HL-60 (cell line): ENCODE data around the gene XRCC3.

ENCODE experiments used
- DNase-seq, 2 experiments: peaks; one replicate each; pipeline ENCODE4 v3.0.0-alpha.2; 2010 to 2020; ENCODE audit warnings: low read depth in 1 of 2, low spot score in 1 of 2
- H3K27ac ChIP-seq: fragments of 250-450 bp; sonication (Bioruptor Pico); replicated peaks from 2 replicates; pipeline ENCODE4 v1.5.1; 2020; ENCODE audit warnings: mild to moderate bottlenecking, moderate library complexity
- H3K27me3 ChIP-seq: fragments of 250-450 bp; sonication (Bioruptor Pico); 2 replicates; pipeline ENCODE4 v1.5.1; 2021; ENCODE audit warnings: mild to moderate bottlenecking, moderate library complexity; ENCODE audit not compliant: insufficient read depth, poor library complexity, severe bottlenecking
- H3K4me3 ChIP-seq: replicated peaks from 2 replicates; pipeline ENCODE4 v1.5.1; 2011; ENCODE audit warnings: mild to moderate bottlenecking, control low read depth, low read length; ENCODE audit not compliant: insufficient read depth
- GABPA ChIP-seq: IDR thresholded peaks from 2 replicates; pipeline ENCODE4 v1.6.1; 2012; ENCODE audit warnings: low read depth
- POLR2AphosphoS5 ChIP-seq: IDR thresholded peaks from 2 replicates; pipeline ENCODE4 v1.6.1; 2012; ENCODE audit warnings: low read depth
- SPI1 ChIP-seq: IDR thresholded peaks from 2 replicates; pipeline ENCODE4 v1.6.1; 2012; ENCODE audit warnings: low read depth, mild to moderate bottlenecking, borderline replicate concordance
- long read RNA-seq: library from polyadenylated mRNA; unstranded; transcript quantifications from one replicate; pipeline ENCODE4 v2.0.0, GENCODE V29; 2020
- TF ChIP-seq, protein P1 (sequence below): IDR thresholded peaks from one replicate; pipeline ENCODE4 v1.5.1; 2011; ENCODE audit warnings: low read length, control low read depth, inconsistent platforms; ENCODE audit not compliant: insufficient read depth
- TF ChIP-seq, protein P2 (sequence below): IDR thresholded peaks from 2 replicates; pipeline ENCODE4 v1.6.1; 2012; ENCODE audit warnings: low read depth; ENCODE audit not compliant: insufficient replicate concordance

The XRCC3 gene
- long read RNA-seq, transcript XRCC3-201 (9 exons, 2,563 nt), result major isoform, 6 of 14 reads
- long read RNA-seq, partial matches to known transcripts, result 2 of 14 reads
- long read RNA-seq, other reads (novel, unspliced or antisense), result 4 of 14 reads

GRCh38 chr14:103715052-103716000, at the start of gene XRCC3, which contains the start of gene ZFYVE21:
Gene XRCC3 (minus strand): TSS chr14:103715451. CDS start chr14:103711087, 4,364 bp downstream.
Gene ZFYVE21 (plus strand): TSS chr14:103715810. CDS start chr14:103715842, 32 bp downstream.
- DNase-seq, result peak; percentile 99 to 100
- Histone ChIP-seq H3K27ac (peak within 1 kb of the TSS; percentile 70), H3K4me3 (peak within 1 kb of the TSS; percentile 74), H3K27me3 (no peaks in the 10 kb centered on the region)
- TF ChIP-seq, protein P1, sequence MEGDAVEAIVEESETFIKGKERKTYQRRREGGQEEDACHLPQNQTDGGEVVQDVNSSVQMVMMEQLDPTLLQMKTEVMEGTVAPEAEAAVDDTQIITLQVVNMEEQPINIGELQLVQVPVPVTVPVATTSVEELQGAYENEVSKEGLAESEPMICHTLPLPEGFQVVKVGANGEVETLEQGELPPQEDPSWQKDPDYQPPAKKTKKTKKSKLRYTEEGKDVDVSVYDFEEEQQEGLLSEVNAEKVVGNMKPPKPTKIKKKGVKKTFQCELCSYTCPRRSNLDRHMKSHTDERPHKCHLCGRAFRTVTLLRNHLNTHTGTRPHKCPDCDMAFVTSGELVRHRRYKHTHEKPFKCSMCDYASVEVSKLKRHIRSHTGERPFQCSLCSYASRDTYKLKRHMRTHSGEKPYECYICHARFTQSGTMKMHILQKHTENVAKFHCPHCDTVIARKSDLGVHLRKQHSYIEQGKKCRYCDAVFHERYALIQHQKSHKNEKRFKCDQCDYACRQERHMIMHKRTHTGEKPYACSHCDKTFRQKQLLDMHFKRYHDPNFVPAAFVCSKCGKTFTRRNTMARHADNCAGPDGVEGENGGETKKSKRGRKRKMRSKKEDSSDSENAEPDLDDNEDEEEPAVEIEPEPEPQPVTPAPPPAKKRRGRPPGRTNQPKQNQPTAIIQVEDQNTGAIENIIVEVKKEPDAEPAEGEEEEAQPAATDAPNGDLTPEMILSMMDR, result no peak
- 0 out of 2 replicates have a peak, but pooled peaks have one; percentile 23 for TF ChIP-seq POLR2AphosphoS5
- TF ChIP-seq, protein P2, sequence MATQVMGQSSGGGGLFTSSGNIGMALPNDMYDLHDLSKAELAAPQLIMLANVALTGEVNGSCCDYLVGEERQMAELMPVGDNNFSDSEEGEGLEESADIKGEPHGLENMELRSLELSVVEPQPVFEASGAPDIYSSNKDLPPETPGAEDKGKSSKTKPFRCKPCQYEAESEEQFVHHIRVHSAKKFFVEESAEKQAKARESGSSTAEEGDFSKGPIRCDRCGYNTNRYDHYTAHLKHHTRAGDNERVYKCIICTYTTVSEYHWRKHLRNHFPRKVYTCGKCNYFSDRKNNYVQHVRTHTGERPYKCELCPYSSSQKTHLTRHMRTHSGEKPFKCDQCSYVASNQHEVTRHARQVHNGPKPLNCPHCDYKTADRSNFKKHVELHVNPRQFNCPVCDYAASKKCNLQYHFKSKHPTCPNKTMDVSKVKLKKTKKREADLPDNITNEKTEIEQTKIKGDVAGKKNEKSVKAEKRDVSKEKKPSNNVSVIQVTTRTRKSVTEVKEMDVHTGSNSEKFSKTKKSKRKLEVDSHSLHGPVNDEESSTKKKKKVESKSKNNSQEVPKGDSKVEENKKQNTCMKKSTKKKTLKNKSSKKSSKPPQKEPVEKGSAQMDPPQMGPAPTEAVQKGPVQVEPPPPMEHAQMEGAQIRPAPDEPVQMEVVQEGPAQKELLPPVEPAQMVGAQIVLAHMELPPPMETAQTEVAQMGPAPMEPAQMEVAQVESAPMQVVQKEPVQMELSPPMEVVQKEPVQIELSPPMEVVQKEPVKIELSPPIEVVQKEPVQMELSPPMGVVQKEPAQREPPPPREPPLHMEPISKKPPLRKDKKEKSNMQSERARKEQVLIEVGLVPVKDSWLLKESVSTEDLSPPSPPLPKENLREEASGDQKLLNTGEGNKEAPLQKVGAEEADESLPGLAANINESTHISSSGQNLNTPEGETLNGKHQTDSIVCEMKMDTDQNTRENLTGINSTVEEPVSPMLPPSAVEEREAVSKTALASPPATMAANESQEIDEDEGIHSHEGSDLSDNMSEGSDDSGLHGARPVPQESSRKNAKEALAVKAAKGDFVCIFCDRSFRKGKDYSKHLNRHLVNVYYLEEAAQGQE, result peak; percentile 49
- TF ChIP-seq GABPA, result no peak

DNA sequence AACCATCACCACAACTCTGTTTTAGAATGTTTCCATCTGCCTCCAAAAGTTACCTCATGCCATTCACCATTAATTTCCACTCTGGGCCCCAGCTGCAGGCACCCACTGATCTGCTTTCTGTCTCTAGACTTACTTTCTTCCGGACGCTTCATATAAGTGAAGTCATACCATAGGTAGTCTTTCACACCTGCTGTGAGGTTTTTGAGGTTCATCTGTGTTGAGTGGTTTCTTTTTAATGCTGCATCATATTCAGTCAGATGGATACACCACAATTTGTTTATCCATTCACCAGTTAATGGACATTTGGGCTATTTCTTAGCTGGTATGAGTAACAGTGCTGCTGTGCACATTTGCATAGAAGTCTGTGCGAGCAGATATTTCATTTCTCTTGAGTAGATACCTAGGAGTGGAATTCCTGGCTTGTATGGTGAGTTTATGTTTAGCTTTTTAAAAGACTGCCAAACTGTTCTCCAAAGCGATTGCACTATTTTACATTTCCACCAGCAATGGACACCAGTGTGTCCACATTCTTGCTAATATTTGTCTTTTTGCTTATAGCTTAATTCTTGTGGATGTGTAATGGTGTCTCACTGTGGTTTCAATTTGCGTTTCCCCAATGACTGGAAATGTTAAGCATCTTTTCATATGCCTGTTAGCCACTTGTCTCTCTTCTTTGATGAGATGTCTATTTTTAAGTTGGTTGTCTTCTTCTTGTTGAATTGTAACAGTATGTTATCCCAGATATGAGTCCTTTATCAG, 48.7 kb upstream of the XRCC3 start:
- peak; percentile 35 to 62 for DNase-seq
- TF ChIP-seq, protein P2, result no peak
- TF ChIP-seq POLR2AphosphoS5, result peak; percentile 70
- H3K27me3 ChIP-seq, result no peaks in the 10 kb centered on the region
- H3K27ac ChIP-seq, result peak overlapping the region; percentile 73
- no peak overlapping the region for H3K4me3 ChIP-seq

GRCh38 chr14:103762541-103762940, 47.3 kb upstream of the XRCC3 start:
- Histone ChIP-seq H3K27ac (peak overlapping the region; percentile 87), H3K27me3 (no peaks in the 10 kb centered on the region), H3K4me3 (no peak overlapping the region)
- TF ChIP-seq SPI1 (peak; percentile 5; the same call in 1 of the 2 replicates), POLR2AphosphoS5 (peak; percentile 48; the same call in 1 of the 2 replicates), GABPA (no peak)
- TF ChIP-seq, protein P1, result no peak
- TF ChIP-seq, protein P2, result no peak
- peak in 1 of 2 experiments; percentile 88 for DNase-seq
